Trophoblast cell (in vitro differentiated cells and primary cell): ENCODE data around the gene PLCD1.

ENCODE experiments used
- DNase-seq, 2 donors: peaks; one replicate each; pipeline ENCODE4 v3.0.0-alpha.2; 2016
- H2AFZ ChIP-seq: 2 replicates; pipeline ENCODE4 v1.6.1; 2013; ENCODE audit warnings: low read length, moderate library complexity, mild to moderate bottlenecking; ENCODE audit not compliant: insufficient read depth, poor library complexity
- H2AK5ac ChIP-seq: 2 replicates; pipeline ENCODE4 v1.6.1; 2013; ENCODE audit warnings: mild to moderate bottlenecking, low read length
- H2BK120ac ChIP-seq: 2 replicates; pipeline ENCODE4 v1.6.1; 2013; ENCODE audit warnings: low read length, mild to moderate bottlenecking, moderate library complexity; ENCODE audit not compliant: insufficient read depth, poor library complexity
- H2BK12ac ChIP-seq: 2 replicates; pipeline ENCODE4 v1.6.1; 2013; ENCODE audit warnings: mild to moderate bottlenecking, low read length, moderate library complexity
- H2BK5ac ChIP-seq: 2 replicates; pipeline ENCODE4 v1.6.1; 2013; ENCODE audit warnings: low read length, low read depth, moderate library complexity, mild to moderate bottlenecking; ENCODE audit not compliant: poor library complexity
- H3K14ac ChIP-seq: 2 replicates; pipeline ENCODE4 v1.6.1; 2013; ENCODE audit warnings: mild to moderate bottlenecking, low read length
- H3K18ac ChIP-seq: 2 replicates; pipeline ENCODE4 v1.6.1; 2013; ENCODE audit warnings: mild to moderate bottlenecking, low read length
- H3K23ac ChIP-seq: 2 replicates; pipeline ENCODE4 v1.6.1; 2013; ENCODE audit warnings: low read length
- H3K27ac ChIP-seq: 2 replicates; pipeline ENCODE4 v1.5.1; 2013; ENCODE audit warnings: low read depth, mild to moderate bottlenecking, inconsistent platforms, low read length, moderate library complexity
- H3K27me3 ChIP-seq: 2 replicates; pipeline ENCODE4 v1.6.1; 2013; ENCODE audit warnings: inconsistent platforms, mild to moderate bottlenecking, low read length, moderate library complexity; ENCODE audit not compliant: insufficient read depth
- H3K36me3 ChIP-seq, 2 experiments: 1 replicate in 1 of 2; 2 replicates in 1 of 2; pipeline ENCODE4 v1.6.1; 2013; ENCODE audit warnings: low read length in 2 of 2, mild to moderate bottlenecking in 2 of 2, moderate library complexity in 1 of 2; ENCODE audit not compliant: insufficient read depth in 2 of 2, control insufficient read depth in 1 of 2
- H3K4ac ChIP-seq: 2 replicates; pipeline ENCODE4 v1.6.1; 2013; ENCODE audit warnings: low read depth, mild to moderate bottlenecking, low read length, moderate library complexity
- H3K4me1 ChIP-seq, 2 experiments: 1 replicate in 1 of 2; 2 replicates in 1 of 2; pipeline ENCODE4 v1.6.1; 2013; ENCODE audit warnings: low read length in 2 of 2, mild to moderate bottlenecking in 2 of 2, moderate library complexity in 1 of 2; ENCODE audit not compliant: insufficient read depth in 2 of 2, control insufficient read depth in 1 of 2
- H3K4me2 ChIP-seq: 2 replicates; pipeline ENCODE4 v1.6.1; 2013; ENCODE audit warnings: inconsistent platforms, mild to moderate bottlenecking, low read length, moderate library complexity
- H3K4me3 ChIP-seq: 2 replicates; pipeline ENCODE4 v1.5.1; 2013; ENCODE audit warnings: mild to moderate bottlenecking, low read depth, low read length, inconsistent platforms
- H3K79me1 ChIP-seq: one replicate; pipeline ENCODE4 v1.6.1; 2013; ENCODE audit warnings: low read length
- H3K79me2 ChIP-seq: 2 replicates; pipeline ENCODE4 v1.6.1; 2013; ENCODE audit warnings: low read length, mild to moderate bottlenecking; ENCODE audit not compliant: control insufficient read depth, insufficient read depth, poor library complexity
- H3K9ac ChIP-seq: 2 replicates; pipeline ENCODE4 v1.6.1; 2013; ENCODE audit warnings: mild to moderate bottlenecking, low read length
- H3K9me3 ChIP-seq: 2 replicates; pipeline ENCODE4 v1.6.1; 2013; ENCODE audit warnings: low read depth, mild to moderate bottlenecking, control low read depth, inconsistent platforms, low read length; ENCODE audit not compliant: insufficient read depth
- H4K12ac ChIP-seq: 2 replicates; pipeline ENCODE4 v1.6.1; 2013; ENCODE audit warnings: low read depth, mild to moderate bottlenecking, low read length, moderate library complexity
- H4K8ac ChIP-seq: 2 replicates; pipeline ENCODE4 v1.6.1; 2013; ENCODE audit warnings: low read depth, mild to moderate bottlenecking, low read length, moderate library complexity
- H4K91ac ChIP-seq: one replicate; pipeline ENCODE4 v1.6.1; 2013; ENCODE audit warnings: low read depth, mild to moderate bottlenecking, low read length, moderate library complexity
- WGBS: extraction: QIAGEN DNeasy Blood & Tissue Kit; methylation state at CpG from one replicate; pipeline ENCODE4 v1.1.7; 2013; ENCODE audit warnings: missing lambda C conversion rate; ENCODE audit not compliant: insufficient read length, insufficient coverage; ENCODE audit errors: extremely low coverage; 5-methylcytosine and 5-hydroxymethylcytosine counted together

The PLCD1 gene

GRCh38 chr3:38000965-38001455 is 28.4 kb downstream of the PLCD1 start:
- Histone ChIP-seq H3K4me3 (no peak overlapping the region), H3K4me2 (no peak overlapping the region), H4K12ac (no peak overlapping the region), H3K4me1 (peaks cover 5 to 13% of the 10 kb centered on the region in 2 experiments), H2AK5ac (no peak overlapping the region), H3K14ac (no peak overlapping the region), H3K4ac (no peak overlapping the region), H3K18ac (no peak overlapping the region), H3K27ac (no peak overlapping the region), H3K79me2 (peaks cover 4% of the 10 kb centered on the region), H2BK12ac (no peak overlapping the region), H3K9ac (no peak overlapping the region), H3K36me3 (peaks cover 2 to 3% of the 10 kb centered on the region in 2 experiments), H2AFZ (no peak overlapping the region), H2BK5ac (no peak overlapping the region), H3K9me3 (no peaks in the 10 kb centered on the region), H3K27me3 (no peaks in the 10 kb centered on the region), H2BK120ac (no peak overlapping the region), H3K79me1 (peaks cover 7% of the 10 kb centered on the region), H3K23ac (no peak overlapping the region), H4K8ac (no peak overlapping the region), H4K91ac (no peak overlapping the region)
- DNase-seq: no peak
- WGBS: no CpG with 5 or more reads among the region's 6 CpGs

GRCh38 chr3:38000242-38000916 is 29.1 kb downstream of the PLCD1 start:
- no peak for DNase-seq
- no peak overlapping the region for H3K9ac ChIP-seq
- H2AFZ ChIP-seq: no peak overlapping the region
- H2BK5ac ChIP-seq: no peak overlapping the region
- H4K91ac ChIP-seq: no peak overlapping the region
- no peak overlapping the region for H3K4ac ChIP-seq
- no peak overlapping the region for H2AK5ac ChIP-seq
- H3K79me2 ChIP-seq: peaks cover 4% of the 10 kb centered on the region
- H2BK12ac ChIP-seq: no peak overlapping the region
- H3K23ac ChIP-seq: no peak overlapping the region
- H3K27me3 ChIP-seq: no peaks in the 10 kb centered on the region
- peaks cover 5 to 13% of the 10 kb centered on the region in 2 experiments for H3K4me1 ChIP-seq
- H3K27ac ChIP-seq: no peak overlapping the region
- H3K4me3 ChIP-seq: no peak overlapping the region
- peaks cover 2 to 3% of the 10 kb centered on the region in 2 experiments for H3K36me3 ChIP-seq
- no CpG with 5 or more reads among the region's 6 CpGs for WGBS
- no peak overlapping the region for H3K14ac ChIP-seq
- H4K12ac ChIP-seq: no peak overlapping the region
- peaks cover 3% of the 10 kb centered on the region for H3K9me3 ChIP-seq
- H3K4me2 ChIP-seq: no peak overlapping the region
- H2BK120ac ChIP-seq: no peak overlapping the region
- no peak overlapping the region for H4K8ac ChIP-seq
- no peak overlapping the region for H3K18ac ChIP-seq
- peaks cover 7% of the 10 kb centered on the region for H3K79me1 ChIP-seq

GRCh38 chr3:37999836-38000235 is 29.6 kb downstream of the PLCD1 start:
- Histone ChIP-seq H3K9me3 (peaks cover 3% of the 10 kb centered on the region), H4K12ac (no peak overlapping the region)
- no peak for DNase-seq

GRCh38 chr3:37997791-37998370 is 31.6 kb downstream of the PLCD1 start:
- no peak overlapping the region for H4K8ac ChIP-seq
- no peak overlapping the region for H4K91ac ChIP-seq
- H3K9ac ChIP-seq: no peak overlapping the region
- no peak overlapping the region for H4K12ac ChIP-seq
- no peak overlapping the region for H3K27ac ChIP-seq
- H3K4me3 ChIP-seq: no peak overlapping the region
- no peak overlapping the region for H2BK120ac ChIP-seq
- no CpG with 5 or more reads among the region's 6 CpGs for WGBS
- DNase-seq: no peak
- peaks cover 3% of the 10 kb centered on the region for H3K9me3 ChIP-seq
- no peak overlapping the region for H3K4ac ChIP-seq
- H3K79me2 ChIP-seq: peaks cover 6% of the 10 kb centered on the region
- H3K79me1 ChIP-seq: peaks cover 12% of the 10 kb centered on the region
- no peak overlapping the region for H3K4me2 ChIP-seq
- peaks cover 9 to 19% of the 10 kb centered on the region in 2 experiments for H3K4me1 ChIP-seq
- no peak overlapping the region for H3K18ac ChIP-seq
- H3K14ac ChIP-seq: no peak overlapping the region
- no peaks in the 10 kb centered on the region for H3K27me3 ChIP-seq
- no peak overlapping the region for H2AK5ac ChIP-seq
- no peak overlapping the region for H3K23ac ChIP-seq
- peak overlapping the region; percentile 90 for H2AFZ ChIP-seq
- no peak overlapping the region for H2BK12ac ChIP-seq
- H3K36me3 ChIP-seq: peaks cover 2 to 3% of the 10 kb centered on the region in 2 experiments
- H2BK5ac ChIP-seq: no peak overlapping the region

More at GRCh38 chr3:37999836-38000235, 29.6 kb downstream of the PLCD1 start:
- no peak overlapping the region for H4K8ac ChIP-seq
- peaks cover 4% of the 10 kb centered on the region for H3K79me2 ChIP-seq
- no peak overlapping the region for H2BK12ac ChIP-seq
- H3K4me3 ChIP-seq: no peak overlapping the region
- no peak overlapping the region for H2AFZ ChIP-seq
- no peaks in the 10 kb centered on the region for H3K27me3 ChIP-seq
- no peak overlapping the region for H3K4ac ChIP-seq
- no CpG with 5 or more reads among the region's 6 CpGs for WGBS
- no peak overlapping the region for H4K91ac ChIP-seq
- H3K18ac ChIP-seq: no peak overlapping the region
- H2AK5ac ChIP-seq: no peak overlapping the region
- no peak overlapping the region for H3K9ac ChIP-seq
- peaks cover 2 to 3% of the 10 kb centered on the region in 2 experiments for H3K36me3 ChIP-seq
- peaks cover 7% of the 10 kb centered on the region for H3K79me1 ChIP-seq
- no peak overlapping the region for H3K4me2 ChIP-seq
- H2BK5ac ChIP-seq: no peak overlapping the region
- H2BK120ac ChIP-seq: no peak overlapping the region
- no peak overlapping the region for H3K23ac ChIP-seq
- H3K4me1 ChIP-seq: peaks cover 5 to 13% of the 10 kb centered on the region in 2 experiments
- H3K27ac ChIP-seq: no peak overlapping the region
- H3K14ac ChIP-seq: no peak overlapping the region
